DND-41 (cell line): ENCODE data around the gene SMIM5.

Experiments
- ATAC-seq: fragments of 200-7000 bp; cut with Tn5 transposase; 3 replicates; pipeline ENCODE4 v1.9.1; 2021; ENCODE audit warnings: low read depth; ENCODE audit not compliant: insufficient read depth
- DNase-seq: peaks from one replicate; pipeline ENCODE4 v3.0.0-alpha.2; 2020
- H2AFZ ChIP-seq: 2 replicates; pipeline ENCODE4 v1.6.0; 2012; ENCODE audit warnings: low read depth, low read length
- H3K27ac ChIP-seq: 2 replicates; pipeline ENCODE4 v1.5.1; 2012; ENCODE audit warnings: low read length, inconsistent platforms
- H3K27me3 ChIP-seq: fragments of 200-600 bp; sonication (generic); 2 replicates; pipeline ENCODE4 v1.6.0; 2012; ENCODE audit warnings: low read length, mild to moderate bottlenecking, inconsistent platforms; ENCODE audit not compliant: insufficient read depth, poor library complexity
- H3K36me3 ChIP-seq: 2 replicates; pipeline ENCODE4 v1.5.1; 2012; ENCODE audit warnings: low read length, inconsistent platforms; ENCODE audit not compliant: insufficient read depth
- H3K4me1 ChIP-seq: 2 replicates; pipeline ENCODE4 v1.5.1; 2012; ENCODE audit warnings: mild to moderate bottlenecking, low read length; ENCODE audit not compliant: insufficient read depth
- H3K4me2 ChIP-seq: 2 replicates; pipeline ENCODE4 v1.6.0; 2012; ENCODE audit warnings: mild to moderate bottlenecking, moderate library complexity, low read length, inconsistent platforms; ENCODE audit not compliant: insufficient read depth
- H3K4me3 ChIP-seq, 2 experiments: fragments of 200-600 bp in 1 of 2; shearing (Covaris generic) in 1 of 2; 2 replicates each; pipeline ENCODE4 v1.5.1; 2012 to 2016; ENCODE audit warnings: inconsistent platforms in 2 of 2, low read length in 2 of 2, mild to moderate bottlenecking in 2 of 2, low read depth in 1 of 2, moderate library complexity in 1 of 2
- H3K79me2 ChIP-seq: 2 replicates; pipeline ENCODE4 v1.6.0; 2012; ENCODE audit warnings: low read length, inconsistent platforms; ENCODE audit not compliant: insufficient read depth
- H3K9ac ChIP-seq: 2 replicates; pipeline ENCODE4 v1.6.0; 2012; ENCODE audit warnings: low read depth, mild to moderate bottlenecking, inconsistent platforms, low read length, moderate library complexity
- H3K9me3 ChIP-seq: 2 replicates; pipeline ENCODE4 v1.5.1; 2012; ENCODE audit warnings: low read length, moderate library complexity, mild to moderate bottlenecking, inconsistent platforms; ENCODE audit not compliant: insufficient read depth, severe bottlenecking
- H4K20me1 ChIP-seq: 2 replicates; pipeline ENCODE4 v1.6.0; 2012; ENCODE audit warnings: low read length; ENCODE audit not compliant: insufficient read depth
- CTCF ChIP-seq: IDR thresholded peaks from 2 replicates; pipeline ENCODE4 v1.5.1; 2012; ENCODE audit warnings: borderline replicate concordance, low read length, moderate library complexity, mild to moderate bottlenecking; ENCODE audit not compliant: poor library complexity, severe bottlenecking; ENCODE audit errors: extremely low read depth
- EZH2 ChIP-seq: IDR thresholded peaks from 3 replicates; pipeline ENCODE4 v1.6.1; 2012; ENCODE audit warnings: borderline replicate concordance, low read depth, mild to moderate bottlenecking, moderate library complexity, low read length, inconsistent platforms; ENCODE audit not compliant: severe bottlenecking

Gene SMIM5

GRCh38 chr17:75605790-75606189, 27.4 kb upstream of the SMIM5 start:
- H3K4me1 ChIP-seq, result no peaks in the 10 kb centered on the region
- ATAC-seq, result no peak
- H3K4me3 ChIP-seq, result no peak overlapping the region
- no peak overlapping the region for H2AFZ ChIP-seq
- H3K9ac ChIP-seq, result no peak overlapping the region
- no peaks in the 10 kb centered on the region for H3K27me3 ChIP-seq
- no peaks in the 10 kb centered on the region for H3K36me3 ChIP-seq
- TF ChIP-seq CTCF (no peak), EZH2 (no peak)
- H4K20me1 ChIP-seq, result no peaks in the 10 kb centered on the region
- DNase-seq, result no peak
- H3K79me2 ChIP-seq, result no peaks in the 10 kb centered on the region
- H3K9me3 ChIP-seq, result no peaks in the 10 kb centered on the region
- no peak overlapping the region for H3K4me2 ChIP-seq
- no peak overlapping the region for H3K27ac ChIP-seq

GRCh38 chr17:75607086-75607485, 26.1 kb upstream of the SMIM5 start:
- H4K20me1 ChIP-seq, result no peaks in the 10 kb centered on the region
- ATAC-seq (no peak), DNase-seq (no peak)
- no peak overlapping the region for H3K9ac ChIP-seq
- TF ChIP-seq EZH2 (no peak), CTCF (no peak)
- H3K4me1 ChIP-seq, result no peaks in the 10 kb centered on the region
- no peak overlapping the region for H2AFZ ChIP-seq
- H3K36me3 ChIP-seq, result no peaks in the 10 kb centered on the region
- no peaks in the 10 kb centered on the region for H3K79me2 ChIP-seq
- H3K4me2 ChIP-seq, result no peak overlapping the region
- no peaks in the 10 kb centered on the region for H3K9me3 ChIP-seq
- no peak overlapping the region for H3K4me3 ChIP-seq
- no peaks in the 10 kb centered on the region for H3K27me3 ChIP-seq
- no peak overlapping the region for H3K27ac ChIP-seq

- Histone ChIP-seq H3K79me2 (no peaks in the 10 kb centered on the region), H3K27ac (no peak overlapping the region), H3K9me3 (no peaks in the 10 kb centered on the region), H3K9ac (no peak overlapping the region), H2AFZ (no peak overlapping the region), H3K4me2 (no peak overlapping the region), H4K20me1 (no peaks in the 10 kb centered on the region), H3K27me3 (no peaks in the 10 kb centered on the region), H3K36me3 (no peaks in the 10 kb centered on the region), H3K4me1 (no peaks in the 10 kb centered on the region), H3K4me3 (no peak overlapping the region)
- DNase-seq (no peak), ATAC-seq (no peak)
- TF ChIP-seq CTCF (no peak), EZH2 (no peak)
Observed at GRCh38 chr17:75610103-75610984, 22.9 kb upstream of the SMIM5 start.

- no peak overlapping the region for H2AFZ ChIP-seq
- no peaks in the 10 kb centered on the region for H4K20me1 ChIP-seq
- H3K9me3 ChIP-seq, result no peaks in the 10 kb centered on the region
- H3K4me3 ChIP-seq, result no peak overlapping the region
- H3K9ac ChIP-seq, result no peak overlapping the region
- ATAC-seq (no peak), DNase-seq (no peak)
- no peaks in the 10 kb centered on the region for H3K79me2 ChIP-seq
- H3K27ac ChIP-seq, result no peak overlapping the region
- no peak overlapping the region for H3K4me2 ChIP-seq
- H3K4me1 ChIP-seq, result no peaks in the 10 kb centered on the region
- no peaks in the 10 kb centered on the region for H3K27me3 ChIP-seq
- H3K36me3 ChIP-seq, result no peaks in the 10 kb centered on the region
- TF ChIP-seq CTCF (no peak), EZH2 (no peak)
Observed at GRCh38 chr17:75611851-75612429, 21.3 kb upstream of the SMIM5 start.
